Measurements from ENCODE around the gene RANBP3.
"Not testable (repeated sequence)": the region's sequence is repeated elsewhere in the genome, so short reads cannot be mapped to it uniquely, and the experiment has no call there.

Gene RANBP3

GRCh38 chr19:5964816-5965565 lies 12.9 kb downstream of the RANBP3 start:
- DNase-seq (ENCODE audit: low read depth): no peak

- DNase-seq (ENCODE audit: low read depth): no peak
Measured at GRCh38 chr19:5963855-5964254, 14.1 kb downstream of the RANBP3 start.

GRCh38 chr19:5963259-5963658 lies 14.7 kb downstream of the RANBP3 start:
- DNase-seq (ENCODE audit: low read depth): not testable (repeated sequence)

DNA sequence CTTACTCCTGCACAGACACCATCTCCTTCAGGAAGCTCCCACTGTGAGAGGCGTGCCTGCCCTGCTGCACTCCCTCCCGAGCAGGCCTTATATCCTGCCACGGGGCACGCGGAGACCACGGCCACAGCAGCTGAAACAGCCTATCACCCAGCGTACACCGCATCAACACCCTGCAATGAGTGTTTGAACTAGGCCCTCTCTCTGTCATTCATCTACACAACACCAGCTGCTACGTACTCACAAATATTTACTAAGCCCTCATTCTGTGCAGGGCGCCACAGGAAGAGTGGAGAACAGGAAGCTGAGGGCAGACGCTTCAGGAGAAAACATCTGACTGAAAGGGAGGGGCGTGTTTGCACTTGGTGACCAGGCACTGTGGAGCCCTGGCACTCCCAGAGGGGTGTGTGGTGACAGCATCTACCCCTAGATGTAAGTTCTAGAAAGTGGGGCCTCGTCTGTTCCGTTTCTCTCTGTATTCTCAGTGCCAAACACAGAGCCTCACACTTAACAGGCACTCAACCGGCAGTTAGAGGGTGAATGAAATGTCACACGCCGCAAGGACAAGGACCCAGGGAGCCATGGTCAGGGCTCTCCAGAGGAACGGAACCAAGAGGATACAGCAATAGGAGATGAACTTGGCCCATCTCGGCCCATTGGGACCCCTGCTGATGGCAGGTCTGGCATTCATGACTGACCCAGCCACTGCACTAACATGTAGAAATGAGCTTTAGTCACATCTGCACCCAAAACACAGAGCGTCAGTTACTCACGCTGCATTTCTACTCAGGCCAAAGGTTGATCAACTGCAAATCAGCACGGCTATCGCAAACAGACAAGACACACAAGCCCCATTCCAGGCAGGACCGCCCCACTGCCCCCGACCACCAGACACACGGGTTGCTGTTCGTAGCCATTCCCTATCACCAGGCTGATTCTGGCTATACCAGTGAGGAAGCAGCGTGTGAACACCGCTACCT lies 15.7 kb downstream of the RANBP3 start:
- DNase-seq (ENCODE audit: low read depth): no peak

DNA sequence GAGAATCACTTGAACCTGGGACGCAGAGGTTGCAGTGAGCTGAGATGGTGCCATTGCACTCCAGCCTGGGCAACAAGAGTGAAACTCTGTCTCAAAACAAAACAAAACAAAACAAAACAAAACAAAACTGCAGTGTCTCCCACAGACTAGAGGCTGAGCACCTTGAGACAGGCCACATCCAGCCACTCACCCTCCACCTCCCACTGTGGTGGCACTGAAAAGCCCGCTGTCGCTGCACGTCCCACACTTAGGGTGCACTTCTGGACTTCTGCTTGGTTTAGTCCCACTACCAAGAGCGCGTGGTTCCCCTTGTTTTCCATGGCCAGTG lies 16.3 kb downstream of the RANBP3 start:
- not testable (repeated sequence) for DNase-seq (ENCODE audit: low read depth)

- DNase-seq (ENCODE audit: low read depth): no peak
Measured at GRCh38 chr19:5960005-5961001, 17.6 kb downstream of the RANBP3 start.

DNA sequence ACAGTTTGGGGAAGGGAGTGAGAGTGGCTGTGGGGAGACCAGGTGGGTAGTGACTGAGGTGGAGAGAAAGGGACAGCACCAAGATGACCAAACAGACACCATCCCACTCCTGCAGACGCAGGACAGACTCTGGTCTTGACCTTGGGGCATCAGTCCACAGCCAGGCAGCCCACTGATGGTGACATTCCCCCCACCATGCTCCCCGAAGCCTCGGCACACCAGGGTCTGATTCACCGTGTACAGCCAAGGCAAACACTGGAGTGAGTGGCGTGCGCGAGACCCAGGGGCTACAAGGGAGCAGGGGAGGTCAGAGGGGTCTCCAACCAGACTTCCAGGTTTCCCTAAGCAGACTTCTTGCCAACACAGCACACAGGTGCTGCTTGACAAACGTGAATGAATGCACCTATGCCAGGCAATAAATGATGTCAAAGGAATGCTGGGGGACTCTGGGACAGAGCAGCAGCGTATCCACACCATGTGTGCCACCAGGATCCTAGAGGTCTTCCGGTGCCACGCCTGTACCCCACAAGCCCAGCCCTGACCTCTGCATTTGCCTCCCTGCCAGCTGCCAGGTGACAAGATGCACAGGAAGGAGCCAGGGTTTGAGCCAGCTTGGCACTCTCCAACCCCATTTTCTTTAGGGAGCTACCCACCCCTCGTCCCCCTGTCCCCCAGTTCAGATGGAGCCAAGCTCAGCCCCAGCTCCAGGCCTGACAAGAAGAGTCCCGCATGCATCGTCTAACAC lies 18.5 kb downstream of the RANBP3 start:
- no peak for DNase-seq (ENCODE audit: low read depth)

- DNase-seq (ENCODE audit: low read depth): no peak
Measured at GRCh38 chr19:5958851-5959122, 19.2 kb downstream of the RANBP3 start.

DNA sequence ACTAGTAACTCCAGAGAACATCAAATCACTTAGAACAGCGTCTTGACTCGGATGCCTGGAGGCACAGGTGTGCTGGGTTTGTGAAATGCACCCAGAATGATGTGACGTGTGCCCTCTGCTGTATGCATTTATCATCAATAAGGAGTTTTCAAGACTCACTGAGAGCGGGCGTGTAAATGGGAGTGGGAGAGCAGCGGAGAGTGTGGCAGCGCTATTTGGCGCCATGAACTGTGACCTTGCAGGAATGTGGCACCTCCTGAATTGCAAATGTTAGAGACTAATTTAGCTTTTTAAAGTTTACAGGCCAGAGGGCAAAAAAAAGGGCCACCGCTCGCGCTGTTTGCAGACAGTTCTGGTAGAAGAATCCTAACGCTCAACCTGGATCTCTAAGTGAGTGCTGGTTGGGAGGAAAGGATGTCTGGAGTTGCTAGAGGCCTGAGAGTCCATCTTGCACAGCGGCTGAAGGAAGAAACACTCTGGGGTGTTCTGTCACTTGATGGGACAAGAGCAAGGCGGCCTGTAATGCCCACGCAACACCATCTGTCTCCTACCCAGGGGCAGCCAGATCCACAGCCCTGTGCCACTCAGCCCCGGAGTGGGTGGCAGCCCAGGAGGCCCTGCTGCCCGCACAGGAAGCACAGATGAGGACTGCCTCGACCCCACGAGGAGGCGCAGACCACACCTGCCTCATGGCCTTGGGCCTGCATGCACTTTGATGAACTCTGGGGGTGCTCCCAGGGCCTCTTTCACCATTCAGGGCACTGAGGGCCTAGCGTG lies 19.7 kb downstream of the RANBP3 start:
- no peak for DNase-seq (ENCODE audit: low read depth)

DNA sequence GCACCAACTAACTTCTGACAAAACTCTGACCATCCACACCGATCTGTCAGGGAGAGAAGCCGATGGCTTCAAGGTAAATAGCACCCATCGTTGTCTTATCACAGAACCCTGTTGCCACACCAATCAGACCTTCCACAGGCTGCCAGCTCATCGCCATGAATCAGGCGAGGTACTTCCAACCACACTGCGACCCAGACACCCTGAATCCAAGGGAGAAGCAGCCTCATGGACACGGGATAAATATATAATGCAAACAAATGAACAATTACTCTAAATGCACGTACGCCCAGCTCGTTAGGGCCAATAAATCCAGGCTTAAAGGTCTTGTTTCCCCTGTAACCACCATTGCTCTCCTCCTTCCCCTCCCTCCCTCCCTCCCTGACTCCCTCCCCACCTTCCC lies 20.8 kb downstream of the RANBP3 start:
- no peak for DNase-seq (ENCODE audit: low read depth)

DNA sequence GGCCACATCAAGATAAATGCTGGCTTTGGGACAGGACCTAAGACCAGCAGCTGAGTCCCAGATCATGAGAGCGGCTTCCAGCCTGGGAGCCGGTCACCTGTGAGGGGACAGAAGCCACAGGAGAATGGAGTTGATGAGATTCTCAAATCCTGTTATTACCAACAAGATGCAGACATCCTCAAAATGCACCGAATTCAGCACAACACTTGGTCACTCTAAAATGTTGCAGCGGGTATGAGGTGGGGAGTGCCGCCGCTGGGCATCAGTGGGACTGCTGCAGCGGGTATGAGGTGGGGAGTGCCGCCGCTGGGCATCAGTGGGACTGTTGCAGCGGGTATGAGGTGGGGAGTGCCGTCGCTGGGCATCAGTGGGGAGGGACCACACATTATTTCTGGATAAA lies 21.2 kb downstream of the RANBP3 start:
- DNase-seq (ENCODE audit: low read depth): no peak

- no peak for DNase-seq (ENCODE audit: low read depth)
Measured at GRCh38 chr19:5956323-5956722, 21.6 kb downstream of the RANBP3 start.

GRCh38 chr19:5955636-5955935 lies 22.4 kb downstream of the RANBP3 start:
- no peak for DNase-seq (ENCODE audit: low read depth)

GRCh38 chr19:5954293-5954692 lies 23.6 kb downstream of the RANBP3 start:
- no peak for DNase-seq (ENCODE audit: low read depth)

DNA sequence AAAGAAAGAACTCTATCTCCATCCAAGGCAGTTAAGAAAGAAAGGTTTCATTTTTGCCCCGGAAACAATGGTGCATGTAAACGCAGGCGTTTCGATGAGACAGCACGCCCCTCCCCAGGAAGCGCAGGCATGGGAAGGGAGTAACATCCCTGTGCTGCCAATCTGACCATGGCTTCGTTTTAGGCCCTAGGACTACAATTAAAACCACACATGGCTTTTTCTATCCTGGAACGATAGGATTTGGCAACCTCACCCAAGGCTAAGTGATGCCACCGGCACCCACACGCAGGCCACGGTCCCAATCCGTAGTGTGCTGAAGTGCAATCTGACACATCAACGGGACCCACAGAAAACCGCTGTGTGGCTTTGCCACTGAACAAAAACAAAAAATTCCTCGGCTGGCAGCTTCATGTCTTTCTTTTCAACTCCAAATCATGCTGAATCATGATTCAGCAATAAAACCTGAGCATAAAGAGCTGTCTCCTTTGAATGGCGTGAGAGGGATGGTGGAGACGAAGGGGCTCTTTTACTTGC lies 24.2 kb downstream of the RANBP3 start:
- DNase-seq (ENCODE audit: low read depth): no peak

DNA sequence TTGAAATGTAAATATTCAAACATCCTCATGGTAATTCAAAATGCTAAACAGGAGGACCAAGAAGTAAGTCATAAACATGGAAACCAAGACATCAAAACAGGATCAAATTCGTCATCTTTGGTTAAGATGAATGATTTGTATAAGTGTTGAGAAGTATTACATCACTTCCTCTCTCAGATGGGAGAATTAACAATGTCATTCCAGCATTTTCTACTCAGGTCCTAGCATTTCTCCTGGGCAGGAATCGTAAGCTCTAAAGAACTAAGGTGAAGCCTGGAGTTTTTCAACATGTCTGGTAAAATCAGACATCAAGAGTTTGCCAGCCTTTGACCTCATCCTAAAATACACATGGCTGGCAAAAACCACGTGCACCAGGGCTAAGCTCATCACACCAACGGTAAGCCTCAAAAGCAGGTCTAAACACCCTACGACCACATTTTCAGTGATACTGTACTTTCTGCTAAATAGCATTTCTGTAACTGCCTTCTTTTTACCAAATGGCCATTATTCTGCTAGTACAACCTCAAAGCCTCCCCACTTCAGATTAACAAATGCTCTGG lies 24.8 kb downstream of the RANBP3 start:
- no peak for DNase-seq (ENCODE audit: low read depth)

DNA sequence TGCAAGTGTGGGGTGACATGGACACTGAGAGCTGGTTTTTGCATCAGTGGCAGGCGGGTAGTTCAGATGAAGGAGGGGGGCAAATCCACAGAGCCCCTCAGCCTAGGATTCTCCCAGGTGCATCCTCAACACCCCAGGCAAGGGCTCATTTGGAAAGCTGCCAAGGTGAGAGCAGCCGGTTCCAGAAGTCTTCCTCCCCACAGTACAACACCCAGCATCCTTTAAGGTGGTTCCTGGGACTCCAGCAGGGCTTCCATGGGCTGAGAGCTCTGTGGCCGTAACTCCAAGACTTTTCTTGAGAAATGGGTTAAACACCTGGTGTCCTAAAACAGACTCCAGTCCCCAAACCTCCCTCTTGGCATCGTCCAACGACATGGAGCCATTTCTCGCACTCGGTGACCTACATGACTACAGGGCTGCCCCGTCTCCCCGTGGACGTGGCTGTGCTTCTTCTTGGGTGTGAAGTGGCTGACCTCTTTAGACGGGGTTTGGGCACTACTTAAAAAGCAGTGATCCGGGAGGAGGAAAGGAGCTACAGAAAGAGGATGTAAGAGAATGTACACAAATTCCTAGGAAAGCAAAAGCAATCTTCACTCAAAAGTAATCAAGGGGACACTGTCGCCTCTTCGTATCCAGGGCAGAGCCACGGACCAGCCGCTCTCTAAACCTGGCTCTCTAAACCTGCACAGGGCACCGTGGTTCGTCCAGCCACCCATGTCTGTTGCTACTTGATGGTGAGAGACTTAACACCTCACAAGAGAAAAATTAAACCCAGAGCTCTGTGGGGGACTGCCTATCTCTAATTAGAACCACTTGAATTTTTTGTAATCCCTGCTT lies 25.5 kb downstream of the RANBP3 start:
- DNase-seq (ENCODE audit: low read depth): no peak

DNA sequence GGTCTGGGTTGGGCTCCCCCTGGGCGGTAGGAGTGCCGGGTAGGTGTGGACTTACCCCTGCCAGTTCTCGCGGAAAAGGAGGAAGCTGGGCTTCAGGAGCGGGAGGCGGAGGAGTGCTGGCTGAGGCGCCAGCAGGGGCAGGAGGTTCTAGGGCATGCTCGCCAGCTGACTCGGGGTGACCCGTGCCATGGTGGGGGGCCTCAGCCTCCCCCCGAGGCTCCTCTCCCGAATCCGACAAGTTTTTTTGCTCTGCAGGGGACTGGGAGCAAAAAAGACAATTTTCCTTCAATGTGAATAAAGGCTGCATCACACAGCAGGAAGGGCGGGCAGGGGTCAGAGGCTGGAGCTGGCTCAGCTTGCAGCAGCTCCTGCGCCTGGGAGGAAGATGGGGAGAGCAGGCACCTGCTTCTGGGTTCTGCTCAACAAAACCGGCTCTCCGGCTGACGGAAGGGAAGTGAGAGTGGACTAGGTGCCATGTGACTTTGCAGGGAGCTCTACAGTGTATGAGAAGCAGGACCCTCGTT lies 26.5 kb downstream of the RANBP3 start:
- DNase-seq (ENCODE audit: low read depth): no peak

GRCh38 chr19:5950741-5951140 lies 27.2 kb downstream of the RANBP3 start:
- DNase-seq (ENCODE audit: low read depth): no peak

All from non-pigmented ciliary epithelial cell (primary cell).